ENCODE results near the gene CLDN2. TPM values are rescaled to one million over a fixed set of nuclear protein-coding genes. Genes with fewer than 3 reads are reported as not detected.
"Not testable (repeated sequence)": the region's sequence is repeated elsewhere in the genome, so short reads cannot be mapped to it uniquely, and the experiment has no call there.

The CLDN2 gene, protein sequence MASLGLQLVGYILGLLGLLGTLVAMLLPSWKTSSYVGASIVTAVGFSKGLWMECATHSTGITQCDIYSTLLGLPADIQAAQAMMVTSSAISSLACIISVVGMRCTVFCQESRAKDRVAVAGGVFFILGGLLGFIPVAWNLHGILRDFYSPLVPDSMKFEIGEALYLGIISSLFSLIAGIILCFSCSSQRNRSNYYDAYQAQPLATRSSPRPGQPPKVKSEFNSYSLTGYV
- total RNA-seq: not detected

DNA sequence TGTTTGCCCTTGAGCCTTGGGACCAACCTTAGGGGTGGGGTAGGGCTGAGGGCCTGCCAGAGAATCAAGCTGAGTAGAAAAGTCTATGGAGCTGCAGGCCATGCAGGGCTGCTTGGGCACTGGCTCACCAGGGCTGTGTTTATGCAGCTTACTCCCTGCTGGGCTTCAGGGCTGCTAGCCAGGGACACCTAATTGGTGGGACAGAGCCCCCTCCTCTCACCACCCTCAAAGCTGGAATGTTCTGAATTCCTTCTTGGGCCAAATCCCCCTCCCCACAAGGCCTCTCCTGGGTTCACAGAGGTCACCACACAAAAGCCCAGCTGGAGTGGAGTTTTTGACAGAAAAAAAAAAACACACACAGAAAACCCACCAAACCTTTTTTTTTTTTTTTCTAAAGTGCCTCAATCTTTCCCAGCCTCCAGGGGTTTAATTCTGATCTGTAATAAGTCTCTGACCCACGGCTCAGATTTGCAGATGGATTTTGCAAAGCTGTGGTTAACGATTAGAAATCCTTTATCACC, at the start of gene CLDN2:
Gene CLDN2 (plus strand): TSS at position 471 of the 521 bp plus-strand sequence. CDS start 7,827 bp downstream, outside the sequence.
- DNase-seq (ENCODE audit: low spot score in 2 of 2): no peak
- no peak within 1 kb of the TSS for H3K27ac Mint-ChIP-seq
- H3K36me3 Mint-ChIP-seq: no peaks in the 10 kb centered on the region
- ATAC-seq: no peak
- H3K9me3 Mint-ChIP-seq: no peaks in the 10 kb centered on the region

DNA sequence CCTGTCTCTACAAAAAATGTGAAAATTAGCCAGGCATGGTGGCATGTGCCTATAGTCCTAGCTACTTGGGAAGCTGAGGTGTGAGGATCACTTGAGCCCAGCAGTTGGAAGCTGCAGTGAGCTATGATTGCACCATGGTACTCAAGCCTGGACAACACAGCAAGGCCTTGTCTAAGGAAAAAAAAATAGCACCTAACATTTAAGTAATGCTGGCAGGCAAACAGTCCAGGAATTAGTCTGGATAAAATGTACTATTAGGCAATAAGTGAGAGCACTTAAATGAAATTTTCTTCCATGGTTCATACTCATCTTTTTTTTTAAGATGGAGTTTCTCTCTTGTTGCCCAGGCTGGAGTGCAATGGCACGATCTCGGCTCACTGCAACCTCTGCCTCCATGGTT, 47.4 kb upstream of the CLDN2 start:
- ATAC-seq; DNase-seq (ENCODE audit: low spot score in 2 of 2); H3K36me3 Mint-ChIP-seq; H3K9me3 Mint-ChIP-seq; H3K27ac Mint-ChIP-seq: not testable (repeated sequence)

DNA sequence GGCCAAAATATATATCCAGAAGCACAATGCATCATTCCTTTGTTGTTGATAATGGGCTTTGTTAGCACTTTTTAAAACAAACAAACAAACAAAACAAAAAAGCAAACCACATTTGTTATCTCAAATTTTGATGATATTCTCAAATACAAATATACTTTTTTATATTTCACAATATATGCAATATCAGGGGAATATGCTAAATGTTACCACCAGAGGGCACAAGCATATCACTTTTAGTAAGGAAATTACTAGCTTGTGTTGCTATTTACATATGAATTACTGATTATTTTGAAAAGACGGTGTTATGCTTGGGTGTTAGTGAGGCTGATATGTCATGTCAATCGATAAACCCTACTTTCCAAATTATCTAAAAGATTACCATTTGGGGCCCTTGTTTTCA, 46.1 kb upstream of the CLDN2 start:
- Mint-ChIP-seq H3K9me3 (no peaks in the 10 kb centered on the region), H3K27ac (no peak overlapping the region), H3K36me3 (no peaks in the 10 kb centered on the region)
- no peak for ATAC-seq
- DNase-seq (ENCODE audit: low spot score in 2 of 2): no peak

DNA sequence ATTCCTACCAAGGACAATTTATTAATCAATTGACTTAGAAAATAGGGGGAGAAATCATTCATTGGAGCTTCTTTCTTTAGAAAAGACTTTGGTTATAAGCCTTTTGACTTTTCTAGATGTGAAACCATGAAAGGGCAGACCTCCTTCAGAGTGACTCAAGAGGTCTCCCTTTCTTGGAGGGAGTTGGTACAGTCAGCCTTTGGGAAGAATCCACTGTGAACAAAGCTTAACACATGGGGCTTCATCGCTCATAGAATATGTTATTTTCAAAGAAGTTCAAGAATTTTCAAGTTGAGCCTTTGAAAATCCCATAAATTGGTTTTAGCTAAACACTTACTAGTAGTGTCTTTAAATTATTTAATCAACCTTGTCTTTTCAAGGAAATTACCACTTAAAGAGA, 45.1 kb upstream of the CLDN2 start:
- DNase-seq (ENCODE audit: low spot score in 2 of 2) (no peak), ATAC-seq (no peak)
- no peaks in the 10 kb centered on the region for H3K9me3 Mint-ChIP-seq
- H3K27ac Mint-ChIP-seq: no peak overlapping the region
- H3K36me3 Mint-ChIP-seq: no peaks in the 10 kb centered on the region

DNA sequence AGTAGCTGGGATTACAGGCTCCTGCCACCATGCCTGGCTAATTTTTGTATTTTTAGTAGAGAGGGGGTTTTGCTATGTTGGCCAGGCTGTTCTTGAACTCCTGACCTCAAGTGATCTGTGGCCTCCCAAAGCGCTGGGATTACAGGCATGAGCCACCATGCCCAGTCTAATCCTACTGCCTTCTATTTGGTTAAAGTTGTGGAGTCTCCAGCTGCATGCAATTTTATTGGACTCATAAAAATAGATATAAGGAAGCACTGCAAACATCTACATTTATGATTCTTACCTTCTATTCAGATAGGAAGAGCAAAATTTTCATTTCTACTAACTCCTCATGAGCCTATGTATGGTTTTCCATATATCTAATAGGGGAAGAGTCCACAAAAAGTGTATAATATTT, 30.7 kb upstream of the CLDN2 start:
- no peak for DNase-seq (ENCODE audit: low spot score in 2 of 2)
- no peaks in the 10 kb centered on the region for H3K9me3 Mint-ChIP-seq
- H3K36me3 Mint-ChIP-seq: no peaks in the 10 kb centered on the region
- H3K27ac Mint-ChIP-seq: no peak overlapping the region
- no peak for ATAC-seq

DNA sequence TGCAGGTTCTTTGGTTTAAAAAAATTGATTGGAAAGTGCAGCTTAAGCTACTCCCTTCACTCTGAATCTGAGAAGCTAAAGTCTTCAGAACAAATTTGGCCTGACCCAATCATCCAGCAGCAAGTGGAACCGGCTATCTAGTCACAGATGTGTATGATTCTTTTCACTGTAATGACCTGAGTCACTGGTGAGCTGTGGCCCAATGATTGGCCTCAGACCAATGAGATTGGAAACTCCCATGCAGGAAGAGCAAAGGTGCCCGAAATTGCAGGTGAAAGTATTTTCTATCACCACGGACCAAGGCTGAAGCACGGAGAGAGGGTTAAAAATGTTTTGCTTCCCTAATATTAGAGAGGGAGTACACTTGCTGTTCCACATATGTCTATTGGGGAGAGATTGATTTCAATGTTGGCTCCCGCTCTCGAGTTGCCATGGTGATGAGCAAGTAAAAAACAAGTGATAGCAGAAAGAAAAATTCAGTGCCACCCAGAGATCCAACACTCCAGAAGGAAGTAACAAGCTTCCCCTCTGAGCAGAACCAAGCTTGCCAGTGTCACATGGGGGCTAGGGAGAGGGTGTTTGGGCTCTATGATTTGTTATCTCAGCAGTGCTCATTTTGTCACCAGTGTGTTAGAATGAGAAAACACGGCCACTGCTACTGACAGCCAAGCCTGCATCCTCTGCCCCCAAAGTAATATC, 28.3 kb upstream of the CLDN2 start:
- ATAC-seq (no peak), DNase-seq (ENCODE audit: low spot score in 2 of 2) (no peak)
- Mint-ChIP-seq H3K9me3 (no peaks in the 10 kb centered on the region), H3K27ac (no peak overlapping the region), H3K36me3 (no peaks in the 10 kb centered on the region)

DNA sequence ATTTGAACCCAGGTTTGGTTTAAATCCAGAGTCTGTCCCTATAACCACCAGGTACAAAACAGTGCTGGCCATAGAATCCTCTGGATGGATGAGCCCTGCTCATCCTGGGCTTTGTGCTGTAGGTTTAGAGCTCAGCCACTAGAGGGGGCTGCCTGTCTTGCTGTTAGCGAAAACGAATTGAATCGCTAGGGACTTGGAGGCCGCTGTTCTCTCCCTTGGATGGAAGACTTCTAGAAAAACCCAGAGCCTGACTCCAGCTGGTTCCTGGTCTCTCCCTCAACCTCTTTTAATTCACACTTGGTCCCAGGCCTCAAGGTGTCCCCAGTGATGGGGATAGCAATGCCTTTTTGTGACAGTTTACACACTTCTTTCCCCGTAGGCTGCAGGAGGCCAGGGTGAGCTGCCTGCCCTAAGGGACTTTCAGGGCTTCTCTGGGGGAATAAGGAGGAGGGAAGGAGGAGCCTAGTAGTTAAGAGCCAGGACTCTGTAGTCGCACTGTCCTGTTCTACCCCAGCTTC, 25.8 kb upstream of the CLDN2 start:
- Mint-ChIP-seq H3K27ac (no peak overlapping the region), H3K36me3 (no peaks in the 10 kb centered on the region), H3K9me3 (no peaks in the 10 kb centered on the region)
- ATAC-seq (peak; percentile 64 to 73), DNase-seq (ENCODE audit: low spot score in 2 of 2) (peak in 1 of 2 donors; percentile 49)

DNA sequence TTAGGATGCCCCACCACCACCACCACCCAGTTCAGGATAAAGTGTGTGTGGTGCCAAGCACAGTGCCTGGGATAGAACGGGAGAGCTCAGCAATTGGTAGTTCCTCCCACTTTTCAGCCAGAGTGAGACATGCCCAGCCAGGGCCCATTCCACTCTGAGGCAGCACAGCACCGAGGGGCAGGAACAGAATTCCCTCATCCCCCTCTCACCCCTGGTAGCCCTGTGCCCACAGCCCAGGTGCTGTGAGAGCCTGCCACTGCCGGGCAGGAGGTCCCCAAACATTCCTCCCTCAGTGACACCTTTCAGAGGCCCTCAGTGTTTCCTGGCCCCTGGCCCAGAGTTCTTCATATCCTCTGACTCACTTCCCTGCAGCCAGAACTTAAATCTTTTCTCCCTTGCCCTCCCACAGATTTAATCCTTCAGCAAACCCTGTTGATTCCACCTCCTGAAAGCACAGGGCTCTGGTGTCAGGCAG, 25.2 kb upstream of the CLDN2 start:
- peak overlapping the region in 1 of 2 donors; percentile 72 for H3K27ac Mint-ChIP-seq
- no peaks in the 10 kb centered on the region for H3K9me3 Mint-ChIP-seq
- ATAC-seq: no peak
- DNase-seq (ENCODE audit: low spot score in 2 of 2): no peak
- no peaks in the 10 kb centered on the region for H3K36me3 Mint-ChIP-seq

DNA sequence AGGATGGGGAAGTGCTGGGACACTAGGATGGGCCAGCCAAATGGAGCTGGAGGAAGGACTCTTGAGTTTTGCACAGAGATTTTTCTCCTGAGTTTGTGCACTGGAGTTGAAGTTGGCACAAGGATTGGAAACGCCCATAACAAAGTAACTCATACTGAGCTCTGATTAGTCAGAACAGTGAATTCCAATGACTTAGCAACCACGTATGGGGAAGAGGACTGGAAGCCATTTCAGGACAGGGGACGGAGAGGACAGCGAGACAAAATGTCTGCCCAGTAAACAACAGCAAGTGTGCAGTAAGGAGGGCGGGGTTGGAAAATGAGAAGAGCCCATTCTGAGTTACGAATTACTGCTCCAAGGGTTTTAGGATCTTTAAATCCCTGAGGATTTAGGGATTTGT, 22.9 kb upstream of the CLDN2 start:
- ATAC-seq: no peak
- Mint-ChIP-seq H3K9me3 (no peaks in the 10 kb centered on the region), H3K27ac (no peak overlapping the region), H3K36me3 (no peaks in the 10 kb centered on the region)
- no peak for DNase-seq (ENCODE audit: low spot score in 2 of 2)

DNA sequence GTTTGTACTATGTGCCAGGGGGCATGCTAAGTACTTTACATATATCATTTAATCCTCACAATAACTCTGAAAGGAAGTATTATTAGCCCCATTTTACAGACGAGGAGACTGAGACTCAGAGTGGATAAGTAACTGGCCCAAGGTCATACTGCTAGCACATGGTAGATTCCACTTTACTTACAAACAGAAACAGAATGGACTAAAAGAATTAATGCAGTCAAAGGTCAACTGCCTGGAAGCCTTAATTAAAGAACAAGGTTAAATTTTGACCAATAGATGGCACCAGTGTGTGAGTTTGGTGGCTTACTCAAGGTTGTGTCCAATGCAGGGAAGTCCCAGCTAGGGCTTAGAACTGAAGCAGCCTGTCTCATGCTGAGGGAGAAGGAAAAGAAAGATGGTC, 21.7 kb upstream of the CLDN2 start:
- ATAC-seq (peak; percentile 63 to 69), DNase-seq (ENCODE audit: low spot score in 2 of 2) (no peak)
- Mint-ChIP-seq H3K27ac (no peak overlapping the region), H3K9me3 (no peaks in the 10 kb centered on the region), H3K36me3 (no peaks in the 10 kb centered on the region)

DNA sequence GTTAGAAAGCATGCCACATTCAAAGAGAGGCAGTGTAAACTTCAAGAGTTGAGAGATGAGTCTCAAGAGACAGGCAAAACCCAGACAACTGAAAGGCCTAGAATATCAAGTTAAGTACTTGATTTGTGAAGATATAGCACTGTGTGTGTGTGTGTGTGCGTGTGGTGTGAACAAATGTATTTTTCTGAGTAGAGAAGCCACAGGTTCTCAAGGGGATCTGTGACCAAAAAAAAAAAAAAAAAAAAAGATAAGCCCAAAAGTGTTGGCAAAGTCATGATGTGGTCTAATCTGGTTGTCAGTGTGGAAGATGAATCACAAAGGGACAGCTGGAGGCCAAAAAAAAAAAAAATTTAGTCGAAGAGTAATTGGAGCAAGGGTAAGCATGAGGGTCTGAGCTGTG, 20.9 kb upstream of the CLDN2 start:
- H3K27ac Mint-ChIP-seq: no peak overlapping the region
- no peaks in the 10 kb centered on the region for H3K9me3 Mint-ChIP-seq
- DNase-seq (ENCODE audit: low spot score in 2 of 2): no peak
- ATAC-seq: no peak
- H3K36me3 Mint-ChIP-seq: no peaks in the 10 kb centered on the region

DNA sequence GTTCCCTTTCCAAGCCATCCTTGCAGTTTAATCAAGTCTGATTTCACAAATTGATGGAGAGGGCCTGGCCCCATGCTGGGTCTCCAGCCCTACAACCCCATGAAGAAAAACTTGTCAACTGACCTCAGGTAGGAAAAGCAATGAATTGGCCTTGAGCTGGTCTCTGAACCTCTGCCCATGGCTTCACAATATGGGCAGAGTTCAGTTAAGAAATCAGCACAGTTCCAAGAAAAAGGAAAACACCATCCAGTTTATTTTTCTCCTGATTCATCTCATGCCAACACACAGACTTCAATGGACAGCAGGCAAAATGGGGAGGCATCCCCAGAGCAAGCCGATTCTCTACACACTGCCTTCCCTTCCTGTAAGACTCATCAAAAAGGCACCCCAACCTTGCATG, 20.4 kb upstream of the CLDN2 start:
- no peak overlapping the region for H3K27ac Mint-ChIP-seq

DNA sequence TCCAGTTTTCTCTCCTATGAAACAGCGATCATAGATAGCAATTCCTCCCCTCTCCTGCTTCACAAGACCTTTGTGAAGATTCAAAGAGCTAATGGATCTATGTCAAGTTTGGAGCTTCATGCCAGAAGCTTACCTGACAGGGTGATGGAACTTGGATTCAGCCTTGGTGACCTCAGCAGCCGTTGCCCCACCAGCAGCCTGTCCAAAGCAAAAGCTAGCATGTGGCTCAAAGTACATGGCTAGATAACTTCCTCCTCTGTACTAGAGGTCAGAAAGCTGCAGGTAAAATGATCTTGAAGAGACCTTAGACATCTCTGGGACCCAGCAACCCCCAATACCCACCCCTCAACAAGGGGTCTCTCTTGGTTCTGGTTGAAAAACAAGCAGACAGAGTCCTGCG, 18.9 kb upstream of the CLDN2 start:
- no peak for DNase-seq (ENCODE audit: low spot score in 2 of 2)
- no peaks in the 10 kb centered on the region for H3K9me3 Mint-ChIP-seq
- no peaks in the 10 kb centered on the region for H3K36me3 Mint-ChIP-seq
- H3K27ac Mint-ChIP-seq: no peak overlapping the region
- no peak for ATAC-seq

More for the DNA sequence above, 20.4 kb upstream of the CLDN2 start:
- no peaks in the 10 kb centered on the region for H3K36me3 Mint-ChIP-seq
- ATAC-seq (no peak), DNase-seq (ENCODE audit: low spot score in 2 of 2) (no peak)
- H3K9me3 Mint-ChIP-seq: no peaks in the 10 kb centered on the region

DNA sequence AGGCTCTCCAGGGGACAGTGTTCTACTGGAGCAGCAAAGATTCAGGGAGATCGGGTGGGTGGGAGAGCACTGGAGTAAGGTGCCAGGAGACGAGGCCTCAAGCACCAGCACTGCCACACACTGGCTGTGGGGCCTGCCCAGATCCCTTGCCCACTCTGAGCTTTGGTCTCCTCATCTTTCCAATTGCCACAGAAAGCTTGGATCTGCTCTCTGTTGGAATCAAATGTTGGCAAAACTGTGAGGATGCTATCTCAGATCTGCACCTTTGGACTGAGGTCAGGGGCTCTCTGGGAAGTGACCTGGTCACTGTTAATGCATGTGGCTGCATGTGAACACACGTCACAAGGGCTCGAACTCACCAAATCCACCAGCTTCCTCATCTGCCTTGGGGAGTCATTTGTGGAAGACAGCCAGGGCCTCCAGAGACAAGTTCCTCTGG, 18.4 kb upstream of the CLDN2 start:
- H3K27ac Mint-ChIP-seq: no peak overlapping the region
- no peaks in the 10 kb centered on the region for H3K36me3 Mint-ChIP-seq
- H3K9me3 Mint-ChIP-seq: no peaks in the 10 kb centered on the region
- ATAC-seq (no peak), DNase-seq (ENCODE audit: low spot score in 2 of 2) (no peak)

DNA sequence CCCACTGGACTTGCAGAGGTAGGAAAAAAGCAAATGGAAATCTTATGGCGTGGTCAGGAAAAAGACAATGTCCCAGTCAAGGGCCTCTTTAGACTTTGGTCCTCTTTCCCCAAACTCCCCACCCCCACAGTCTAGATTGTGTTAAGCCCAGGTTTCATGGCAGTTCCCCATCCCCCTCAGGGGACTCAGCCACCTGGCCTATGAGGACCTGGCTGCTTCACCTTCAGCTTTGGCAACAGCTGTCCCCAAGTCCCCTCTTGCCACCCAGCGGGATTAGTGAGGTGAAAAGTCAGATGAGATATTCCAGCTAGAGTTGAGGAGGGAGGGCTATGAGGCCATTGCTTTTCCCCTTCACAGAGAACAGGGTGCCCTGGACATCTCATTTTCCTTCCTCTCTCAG, 17.5 kb upstream of the CLDN2 start:
- no peak overlapping the region for H3K27ac Mint-ChIP-seq
- H3K9me3 Mint-ChIP-seq: no peaks in the 10 kb centered on the region
- H3K36me3 Mint-ChIP-seq: no peaks in the 10 kb centered on the region
- ATAC-seq (no peak), DNase-seq (ENCODE audit: low spot score in 2 of 2) (no peak)

DNA sequence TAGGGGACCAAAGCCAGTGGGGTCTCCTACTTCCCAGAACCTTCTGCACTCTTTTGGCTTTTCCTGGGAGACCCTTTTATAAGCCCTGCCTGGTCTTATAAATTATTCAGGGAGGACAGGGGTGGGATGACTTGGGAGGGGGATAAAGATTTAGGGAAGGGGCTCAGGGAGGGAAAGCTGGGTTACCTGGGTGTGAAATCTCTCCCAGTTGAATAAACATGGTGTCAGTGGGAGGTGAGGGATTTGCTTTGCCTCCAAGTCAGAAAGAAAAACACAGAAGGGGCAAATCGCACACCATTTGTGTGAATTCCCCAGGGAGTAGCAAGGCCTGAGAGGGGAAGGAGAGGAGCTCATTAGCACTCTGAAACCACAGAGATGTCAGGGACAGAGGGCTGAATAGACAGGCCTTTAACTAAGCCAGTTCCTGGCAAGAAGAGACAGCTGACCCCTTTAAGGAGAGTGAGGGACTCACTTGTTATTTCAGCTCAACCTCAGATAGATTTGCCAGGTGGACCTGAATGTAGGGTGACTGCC, 16.8 kb upstream of the CLDN2 start, which contains the start of gene RIPPLY1:
Gene RIPPLY1 (minus strand): TSS at position 51 of the 534 bp plus-strand sequence. CDS start 54 bp downstream, outside the sequence.
- H3K36me3 Mint-ChIP-seq: no peaks in the 10 kb centered on the region
- H3K27ac Mint-ChIP-seq: no peak within 1 kb of the TSS

DNA sequence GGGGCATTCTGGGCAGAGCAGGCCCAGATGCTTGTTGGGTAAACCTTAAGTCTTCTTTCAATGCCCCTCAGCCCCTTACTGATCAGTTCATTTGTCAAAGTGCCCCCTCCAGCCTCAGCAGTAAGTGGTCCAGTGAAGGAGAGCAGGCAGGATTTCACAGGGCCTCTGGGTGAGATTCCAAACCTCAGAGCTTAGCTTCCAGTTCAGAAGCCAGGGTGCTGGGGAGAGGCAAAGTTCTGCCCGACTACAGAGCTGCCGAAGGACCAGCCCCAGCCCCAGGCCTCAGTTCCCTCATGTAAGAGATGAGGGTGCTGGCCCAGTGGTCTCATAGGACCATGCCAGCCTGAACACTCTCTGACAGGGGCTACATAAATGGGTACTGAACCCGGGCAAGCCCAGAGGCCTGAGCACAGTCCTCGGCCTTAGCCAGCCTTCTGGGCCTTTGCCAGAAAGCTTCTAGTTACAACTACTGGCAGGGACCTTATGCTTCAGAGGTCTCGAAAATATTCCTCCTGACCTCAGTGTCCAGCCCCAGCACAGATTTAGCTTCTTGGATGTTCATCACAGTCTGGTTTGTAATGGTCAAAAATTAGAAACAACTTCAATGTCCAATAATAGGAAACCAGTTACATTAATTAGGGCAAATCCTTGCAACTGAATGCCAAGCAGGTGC, 16.2 kb upstream of the CLDN2 start:
- DNase-seq (ENCODE audit: low spot score in 2 of 2) (no peak), ATAC-seq (no peak)
- Mint-ChIP-seq H3K27ac (no peak overlapping the region), H3K36me3 (no peaks in the 10 kb centered on the region), H3K9me3 (no peaks in the 10 kb centered on the region)

More for the DNA sequence above, 16.8 kb upstream of the CLDN2 start, which contains the start of gene RIPPLY1:
- H3K9me3 Mint-ChIP-seq: no peaks in the 10 kb centered on the region
- DNase-seq (ENCODE audit: low spot score in 2 of 2): no peak
- ATAC-seq: no peak

Data from activated naive CD4-positive, alpha-beta T cell treated with anti-CD3 and anti-CD28 coated beads, Interleukin-2, amount 50 U/mL, for 72 hours (primary cell).